ENCODE measurements around the gene PTMA. TPM values are rescaled to one million over a fixed set of nuclear protein-coding genes. Genes with fewer than 3 reads are reported as not detected.
A peak's percentile ranks its signal among the peaks of the same experiment; 100 is the strongest.

The PTMA gene
- total RNA-seq, 1 donor from 2014 or later: 2,102 TPM

DNA sequence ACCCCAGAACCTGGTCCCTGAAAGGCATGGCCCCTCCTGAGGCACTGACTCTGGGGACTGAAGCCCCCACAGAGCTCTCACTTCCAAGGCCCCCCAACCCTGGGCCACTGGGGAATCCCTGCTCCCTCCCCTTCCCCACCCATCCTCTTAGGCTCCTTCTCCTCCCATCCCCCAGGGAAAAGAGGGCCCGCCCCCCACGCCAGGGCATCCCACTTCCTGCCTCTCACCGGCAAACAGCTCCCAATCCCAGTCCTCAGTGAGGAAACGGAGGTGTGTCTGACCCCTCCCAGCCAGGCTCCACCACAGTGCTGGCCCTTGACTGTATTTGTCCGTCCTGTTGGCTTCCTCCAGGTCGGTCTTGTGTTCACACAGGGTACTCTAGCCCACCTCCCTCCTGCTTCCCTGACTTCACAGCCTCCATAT lies 35.0 kb upstream of the PTMA start:
- no peaks in the 10 kb centered on the region for H4K20me1 ChIP-seq (ENCODE audit: low read depth)
- H3K9me3 ChIP-seq (ENCODE audit: low read depth): no peaks in the 10 kb centered on the region
- DNase-seq (ENCODE audit: low spot score): peak; percentile 78
- H3K27ac ChIP-seq: peak overlapping the region; percentile 49
- peak overlapping the region; percentile 76 for H2AFZ ChIP-seq (replicated peaks)
- no peak overlapping the region for H3K4me3 Mint-ChIP-seq
- H3K79me2 ChIP-seq (ENCODE audit: low read depth): peaks cover 2% of the 10 kb centered on the region
- H3K27me3 Mint-ChIP-seq (ENCODE audit: insufficient read depth, low read depth): no peaks in the 10 kb centered on the region
- H3F3A ChIP-seq (ENCODE audit: low read depth): peaks cover 43% of the 10 kb centered on the region
- H3K27ac Mint-ChIP-seq: peak overlapping the region; percentile 94
- no peak overlapping the region for H3K9ac ChIP-seq
- no peaks in the 10 kb centered on the region for H3K36me3 ChIP-seq
- peak overlapping the region; percentile 67 for H3K4me2 ChIP-seq
- H3K4me1 ChIP-seq: peaks cover 37% of the 10 kb centered on the region
- H3K4me3 ChIP-seq: peak overlapping the region; percentile 9
- TF ChIP-seq EZH2phosphoT487 (IDR thresholded peaks at IDR 0.05): no peak
- TF ChIP-seq EZH2 (IDR thresholded peaks at IDR 0.05): no peak
- TF ChIP-seq, protein P1, sequence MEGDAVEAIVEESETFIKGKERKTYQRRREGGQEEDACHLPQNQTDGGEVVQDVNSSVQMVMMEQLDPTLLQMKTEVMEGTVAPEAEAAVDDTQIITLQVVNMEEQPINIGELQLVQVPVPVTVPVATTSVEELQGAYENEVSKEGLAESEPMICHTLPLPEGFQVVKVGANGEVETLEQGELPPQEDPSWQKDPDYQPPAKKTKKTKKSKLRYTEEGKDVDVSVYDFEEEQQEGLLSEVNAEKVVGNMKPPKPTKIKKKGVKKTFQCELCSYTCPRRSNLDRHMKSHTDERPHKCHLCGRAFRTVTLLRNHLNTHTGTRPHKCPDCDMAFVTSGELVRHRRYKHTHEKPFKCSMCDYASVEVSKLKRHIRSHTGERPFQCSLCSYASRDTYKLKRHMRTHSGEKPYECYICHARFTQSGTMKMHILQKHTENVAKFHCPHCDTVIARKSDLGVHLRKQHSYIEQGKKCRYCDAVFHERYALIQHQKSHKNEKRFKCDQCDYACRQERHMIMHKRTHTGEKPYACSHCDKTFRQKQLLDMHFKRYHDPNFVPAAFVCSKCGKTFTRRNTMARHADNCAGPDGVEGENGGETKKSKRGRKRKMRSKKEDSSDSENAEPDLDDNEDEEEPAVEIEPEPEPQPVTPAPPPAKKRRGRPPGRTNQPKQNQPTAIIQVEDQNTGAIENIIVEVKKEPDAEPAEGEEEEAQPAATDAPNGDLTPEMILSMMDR (IDR thresholded peaks at IDR 0.05): no peak
- peaks cover 33% of the 10 kb centered on the region for H3K4me1 Mint-ChIP-seq
- no peaks in the 10 kb centered on the region for H3K36me3 Mint-ChIP-seq
- H3K27me3 ChIP-seq: no peaks in the 10 kb centered on the region
- no peaks in the 10 kb centered on the region for H3K9me3 Mint-ChIP-seq

DNA sequence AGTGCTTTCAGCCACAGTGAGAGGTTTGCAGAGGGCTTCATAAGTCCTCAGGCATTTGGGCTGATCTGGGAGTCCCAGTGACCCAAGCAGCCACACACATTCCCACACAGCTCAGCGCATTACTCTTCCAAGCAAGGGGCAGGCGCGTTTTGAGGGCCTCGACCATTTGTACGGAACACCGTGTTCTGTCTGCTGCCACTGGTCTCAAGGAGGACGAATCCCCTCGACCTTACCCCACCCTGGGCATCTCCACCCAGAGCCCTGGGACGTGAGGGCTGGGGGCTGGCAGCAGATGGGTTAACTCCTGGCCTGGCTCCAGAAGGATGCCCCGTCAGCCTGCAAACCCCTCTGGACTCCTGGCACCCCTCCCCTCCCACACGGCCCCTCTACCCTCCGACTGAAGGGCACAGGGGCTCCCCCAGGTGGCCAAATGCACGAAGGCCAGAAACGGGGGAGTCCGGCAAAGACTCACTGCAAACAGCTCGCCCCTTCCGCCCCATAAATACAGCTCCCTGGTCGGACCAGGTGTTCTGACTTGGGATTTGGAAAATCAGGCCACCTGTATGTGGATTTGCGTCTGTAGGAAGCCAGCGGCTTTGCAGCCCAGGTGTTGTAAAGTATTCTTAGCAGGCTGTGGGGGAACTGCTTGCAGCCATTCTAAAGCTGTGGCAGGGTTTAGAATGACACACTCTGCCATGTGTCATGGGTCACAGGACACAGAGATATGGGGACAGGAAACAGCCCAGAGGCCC lies 33.6 kb upstream of the PTMA start:
- Histone ChIP-seq H3K9ac (no peak overlapping the region), H3K4me1 (peaks cover 42% of the 10 kb centered on the region), H3K4me2 (no peak overlapping the region), H4K20me1 (ENCODE audit: low read depth) (no peaks in the 10 kb centered on the region), H3K27ac (no peak overlapping the region), H3K36me3 (no peaks in the 10 kb centered on the region), H2AFZ (replicated peaks) (no peak overlapping the region), H3F3A (ENCODE audit: low read depth) (peaks cover 55% of the 10 kb centered on the region), H3K79me2 (ENCODE audit: low read depth) (peaks cover 13% of the 10 kb centered on the region), H3K4me3 (no peak overlapping the region), H3K27me3 (no peaks in the 10 kb centered on the region), H3K9me3 (ENCODE audit: low read depth) (no peaks in the 10 kb centered on the region)
- TF ChIP-seq EZH2 (IDR thresholded peaks at IDR 0.05): no peak
- TF ChIP-seq, protein P1 (IDR thresholded peaks at IDR 0.05): peak; percentile 91
- peak; percentile 90 for DNase-seq (ENCODE audit: low spot score)
- peaks cover 35% of the 10 kb centered on the region for H3K4me1 Mint-ChIP-seq
- H3K4me3 Mint-ChIP-seq: no peak overlapping the region
- H3K27me3 Mint-ChIP-seq (ENCODE audit: insufficient read depth, low read depth): peaks cover 2% of the 10 kb centered on the region
- no peaks in the 10 kb centered on the region for H3K9me3 Mint-ChIP-seq
- H3K36me3 Mint-ChIP-seq: no peaks in the 10 kb centered on the region
- H3K27ac Mint-ChIP-seq: peak overlapping the region; percentile 93

DNA sequence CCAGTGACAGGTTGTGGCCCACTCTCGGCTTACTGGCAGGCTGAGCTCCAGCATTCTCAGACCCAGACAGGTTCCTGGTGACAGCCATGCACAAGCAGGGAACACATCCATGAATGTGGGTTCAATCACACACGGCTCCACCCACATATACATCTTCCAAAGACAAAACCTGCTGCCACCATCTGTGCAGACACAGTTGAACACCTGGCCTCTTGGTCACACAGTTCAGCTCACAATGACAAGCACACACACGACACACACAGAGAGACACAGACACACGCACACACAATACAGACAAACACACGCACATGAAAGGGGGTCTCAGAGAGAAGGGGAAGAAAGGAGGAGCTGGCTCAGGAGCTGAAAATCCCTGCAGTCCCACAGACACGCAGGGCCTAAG lies 32.1 kb upstream of the PTMA start:
- Mint-ChIP-seq H3K36me3 (no peaks in the 10 kb centered on the region), H3K4me3 (peak overlapping the region; percentile 20), H3K9me3 (no peaks in the 10 kb centered on the region), H3K27ac (no peak overlapping the region), H3K4me1 (peaks cover 37% of the 10 kb centered on the region), H3K27me3 (ENCODE audit: insufficient read depth, low read depth) (peaks cover 4% of the 10 kb centered on the region)
- Histone ChIP-seq H3K4me2 (no peak overlapping the region), H3K4me1 (peaks cover 42% of the 10 kb centered on the region), H3K27me3 (no peaks in the 10 kb centered on the region), H3K4me3 (no peak overlapping the region), H3K27ac (no peak overlapping the region), H3K36me3 (no peaks in the 10 kb centered on the region), H3K79me2 (ENCODE audit: low read depth) (peaks cover 13% of the 10 kb centered on the region), H2AFZ (replicated peaks) (no peak overlapping the region), H3K9ac (no peak overlapping the region), H4K20me1 (ENCODE audit: low read depth) (no peaks in the 10 kb centered on the region), H3F3A (ENCODE audit: low read depth) (peaks cover 64% of the 10 kb centered on the region), H3K9me3 (ENCODE audit: low read depth) (no peaks in the 10 kb centered on the region)
- TF ChIP-seq EZH2phosphoT487 (IDR thresholded peaks at IDR 0.05) (no peak), EZH2 (IDR thresholded peaks at IDR 0.05) (no peak)
- TF ChIP-seq, protein P1 (IDR thresholded peaks at IDR 0.05): no peak
- no peak for DNase-seq (ENCODE audit: low spot score)
